GM23338 (cell line): ENCODE data around the gene NDUFV1. TPM values are rescaled to one million over a fixed set of nuclear protein-coding genes. Genes with fewer than 3 reads are reported as not detected.

ENCODE experiments used
- ATAC-seq: fragments of 200-7000 bp; cut with Tn5 transposase; 3 replicates; pipeline ENCODE4 v1.9.1; 2020
- DNase-seq: peaks from one replicate; pipeline ENCODE4 v3.0.0-alpha.2; 2015; ENCODE audit warnings: low spot score
- H2AFZ ChIP-seq: fragments of 200-600 bp; sonication (generic); 2 replicates; pipeline ENCODE4 v1.8.0; 2016; ENCODE audit warnings: antibody characterized with exemption, mild to moderate bottlenecking, moderate library complexity
- H3F3A ChIP-seq: fragments of 200-600 bp; sonication (generic); replicated peaks from 2 replicates; pipeline ENCODE4 v1.8.0; 2017; ENCODE audit warnings: antibody characterized with exemption, mixed run types, low read depth
- H3K27ac ChIP-seq: fragments of 200-600 bp; sonication (generic); 2 replicates; pipeline ENCODE4 v1.6.1; 2016; ENCODE audit warnings: low read depth
- H3K27me3 ChIP-seq: fragments of 200-600 bp; sonication (generic); 2 replicates; pipeline ENCODE4 v1.8.0; 2016; ENCODE audit warnings: mild to moderate bottlenecking, mixed run types, moderate library complexity; ENCODE audit not compliant: insufficient read depth
- H3K36me3 ChIP-seq: fragments of 200-600 bp; sonication (generic); 2 replicates; pipeline ENCODE4 v1.8.0; 2016; ENCODE audit warnings: mild to moderate bottlenecking; ENCODE audit not compliant: insufficient read depth
- H3K4me1 ChIP-seq: fragments of 200-600 bp; sonication (generic); 2 replicates; pipeline ENCODE4 v1.8.0; 2016; ENCODE audit warnings: mild to moderate bottlenecking, moderate library complexity; ENCODE audit not compliant: insufficient read depth
- H3K4me2 ChIP-seq: fragments of 200-600 bp; sonication (generic); 2 replicates; pipeline ENCODE4 v1.7.1; 2017; ENCODE audit warnings: mixed run types
- H3K4me3 ChIP-seq: fragments of 200-600 bp; sonication (generic); 2 replicates; pipeline ENCODE4 v1.6.1; 2016; ENCODE audit warnings: mixed run types
- H3K79me2 ChIP-seq: fragments of 200-600 bp; sonication (generic); replicated peaks from 2 replicates; pipeline ENCODE4 v1.8.0; 2017; ENCODE audit warnings: mild to moderate bottlenecking; ENCODE audit not compliant: insufficient read depth
- H3K9me2 ChIP-seq: fragments of 200-600 bp; sonication (generic); 2 replicates; pipeline ENCODE4 v1.8.0; 2017; ENCODE audit not compliant: insufficient read depth
- H4K20me1 ChIP-seq: fragments of 200-600 bp; sonication (generic); replicated peaks from 2 replicates; pipeline ENCODE4 v1.8.0; 2017; ENCODE audit warnings: mild to moderate bottlenecking; ENCODE audit not compliant: insufficient read depth
- H3K27ac Mint-ChIP-seq: 2 replicates; pipeline ENCODE4 v1.8.0; 2020; ENCODE audit warnings: inconsistent platforms, mild to moderate bottlenecking, moderate library complexity, mixed read lengths
- H3K27me3 Mint-ChIP-seq: 3 replicates; pipeline ENCODE4 v1.8.0; 2022; ENCODE audit warnings: low read depth, mild to moderate bottlenecking, moderate library complexity, mixed read lengths, inconsistent platforms; ENCODE audit not compliant: insufficient read depth, poor library complexity
- H3K36me3 Mint-ChIP-seq: 3 replicates; pipeline ENCODE4 v1.8.0; 2021; ENCODE audit warnings: low read depth, mild to moderate bottlenecking, inconsistent platforms, moderate library complexity, mixed read lengths
- H3K4me1 Mint-ChIP-seq: 3 replicates; pipeline ENCODE4 v1.8.0; 2020; ENCODE audit warnings: mild to moderate bottlenecking, inconsistent platforms, mixed read lengths
- H3K4me3 Mint-ChIP-seq: 3 replicates; pipeline ENCODE4 v1.8.0; 2021; ENCODE audit warnings: moderate library complexity, mild to moderate bottlenecking, inconsistent platforms, mixed read lengths
- H3K9me3 Mint-ChIP-seq: 3 replicates; pipeline ENCODE4 v1.8.0; 2020; ENCODE audit warnings: moderate library complexity, mild to moderate bottlenecking, inconsistent platforms, mixed read lengths
- EZH2 ChIP-seq: fragments of 200-600 bp; sonication (generic); IDR thresholded peaks from one replicate; pipeline ENCODE4 v1.8.0; 2017; ENCODE audit warnings: antibody characterized with exemption, mild to moderate bottlenecking, low read depth; ENCODE audit not compliant: unreplicated experiment
- JUNB ChIP-seq: IDR thresholded peaks from one replicate; pipeline ENCODE4 v1.6.1; 2016; ENCODE audit warnings: antibody characterized with exemption; ENCODE audit not compliant: unreplicated experiment
- ZNF462 ChIP-seq: fragments of 250-450 bp; sonication (Bioruptor Pico); IDR thresholded peaks from 2 replicates; pipeline ENCODE4 v1.5.0; 2020; ENCODE audit warnings: mild to moderate bottlenecking, moderate library complexity
- polyA plus RNA-seq: library from polyadenylated mRNA; unstranded; fragments of >200 nt; fragmentation: Nextera tagmentation; extraction: Ambion mirVana; gene quantifications from 2 replicates; pipeline ENCODE4 v1.2.1, GENCODE V29; 2016
- total RNA-seq: library from RNA; depleted of rRNA; stranded (reverse); fragments of >200 nt; shearing (Covaris generic); gene quantifications from 2 replicates; pipeline ENCODE4 v1.2.3, GENCODE V29; 2014

The NDUFV1 gene
- total and polyA plus RNA-seq, 2 experiments from 2014 or later: 104 to 241 TPM

DNA sequence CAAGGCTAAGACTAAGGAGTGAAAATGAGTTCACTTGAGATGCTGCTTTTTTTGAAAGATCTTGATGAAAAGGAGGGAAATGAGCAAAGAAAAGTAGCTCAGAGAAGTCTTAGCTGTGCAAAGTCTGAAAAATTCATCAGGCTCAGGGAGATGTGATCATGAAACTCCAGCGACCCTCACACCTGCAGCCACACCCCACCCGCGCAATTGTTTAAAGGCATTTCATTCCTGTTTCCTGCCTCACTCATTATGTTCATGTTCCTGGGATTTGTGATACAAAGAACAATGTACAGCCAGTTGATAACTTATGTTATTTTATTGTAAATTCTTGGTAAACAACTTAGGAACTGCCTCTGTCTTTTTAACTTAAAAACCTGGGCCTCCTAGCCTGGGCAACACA is 31.8 kb upstream of the NDUFV1 start:
- H3K27me3 Mint-ChIP-seq: peaks cover 18% of the 10 kb centered on the region

More for the DNA sequence above, 31.8 kb upstream of the NDUFV1 start:
- Histone ChIP-seq H3K36me3 (no peaks in the 10 kb centered on the region), H4K20me1 (no peaks in the 10 kb centered on the region), H3K27ac (no peak overlapping the region), H3K9me2 (no peaks in the 10 kb centered on the region), H2AFZ (no peak overlapping the region), H3K4me1 (peaks cover 12% of the 10 kb centered on the region; the same call in 1 of the 2 replicates), H3K4me2 (no peak overlapping the region), H3K79me2 (no peaks in the 10 kb centered on the region), H3K27me3 (no peaks in the 10 kb centered on the region), H3K4me3 (no peak overlapping the region), H3F3A (no peaks in the 10 kb centered on the region)
- DNase-seq (no peak), ATAC-seq (no peak)
- Mint-ChIP-seq H3K4me3 (no peak overlapping the region; the same call in 2 of the 3 replicates), H3K36me3 (no peaks in the 10 kb centered on the region), H3K27ac (no peak overlapping the region), H3K9me3 (peaks cover 10% of the 10 kb centered on the region; the same call in 2 of the 3 replicates), H3K4me1 (peaks cover 13% of the 10 kb centered on the region)
- TF ChIP-seq EZH2 (no peak), JUNB (no peak), ZNF462 (CRISPR knock-in tag) (no peak)
